ENCODE measurements around the gene TBC1D23.
"Not testable (repeated sequence)": the region's sequence is repeated elsewhere in the genome, so short reads cannot be mapped to it uniquely, and the experiment has no call there.

The TBC1D23 gene

GRCh38 chr3:100260685-100261484, at the start of gene TBC1D23:
TBC1D23 (plus strand) TSS chr3:100260992; CDS start chr3:100261019, 27 bp downstream.
- peak; percentile 93 to 94 for DNase-seq (ENCODE audit: low read depth in 1 of 2, low spot score in 1 of 2)

DNA sequence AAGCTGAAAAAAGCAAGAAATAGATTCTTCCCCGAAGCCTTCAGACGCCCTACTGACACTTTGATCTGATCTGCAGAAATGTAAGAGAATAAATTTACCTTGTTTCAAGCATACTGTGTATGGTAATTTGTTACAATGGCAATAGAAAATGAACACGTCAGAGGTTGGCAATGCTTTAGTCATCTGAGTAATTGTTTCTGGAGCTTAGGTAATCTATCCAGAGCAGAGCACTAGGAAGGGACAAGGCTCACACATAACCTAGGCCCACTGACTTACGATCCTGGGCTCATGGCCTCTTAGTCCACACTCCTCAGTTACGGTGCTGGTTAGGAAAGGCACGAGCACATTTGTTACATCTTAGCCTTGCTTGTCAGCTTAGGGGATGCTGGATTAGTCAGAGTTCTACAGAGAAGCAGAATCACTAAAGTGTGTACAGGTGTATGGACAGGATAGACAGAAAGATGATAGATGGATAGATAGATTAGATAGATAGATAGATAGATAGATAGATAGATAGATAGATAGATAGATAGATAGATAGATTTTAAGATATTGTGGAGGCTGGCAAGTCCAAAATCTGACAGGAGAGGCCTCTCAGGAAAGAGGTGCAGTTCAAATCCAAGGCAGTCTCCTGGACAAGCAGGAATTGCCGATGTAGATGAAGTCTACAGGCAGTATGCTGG, 46.8 kb upstream of the TBC1D23 start:
- no peak for DNase-seq (ENCODE audit: low read depth in 1 of 2, low spot score in 1 of 2)

- no peak for DNase-seq (ENCODE audit: low read depth in 1 of 2, low spot score in 1 of 2)
Measured at GRCh38 chr3:100214574-100214964, 46.2 kb upstream of the TBC1D23 start.

GRCh38 chr3:100216713-100217112, 44.1 kb upstream of the TBC1D23 start:
- DNase-seq (ENCODE audit: low read depth in 1 of 2, low spot score in 1 of 2) = no peak

- no peak for DNase-seq (ENCODE audit: low read depth in 1 of 2, low spot score in 1 of 2)
Measured at GRCh38 chr3:100221159-100221558, 39.6 kb upstream of the TBC1D23 start.

DNA sequence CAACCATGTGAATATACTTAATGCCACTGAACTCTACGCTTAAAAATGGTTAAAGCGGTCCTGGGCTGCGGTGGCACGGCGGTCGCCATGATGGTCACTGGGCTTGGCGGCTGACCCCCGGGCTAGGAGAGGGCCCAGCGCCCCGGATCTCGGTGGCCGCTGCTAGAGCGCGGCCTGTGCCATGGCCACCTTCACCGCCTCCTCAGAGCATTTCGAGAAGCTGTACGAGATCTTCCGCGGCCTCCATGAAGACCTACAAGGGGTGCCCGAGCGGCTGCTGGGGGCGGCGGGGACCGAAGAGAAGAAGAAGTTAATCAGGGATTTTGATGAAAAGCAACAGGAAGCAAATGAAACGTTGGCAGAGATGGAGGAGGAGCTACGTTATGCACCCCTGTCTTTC, 35.6 kb upstream of the TBC1D23 start:
- no peak for DNase-seq (ENCODE audit: low read depth in 1 of 2, low spot score in 1 of 2)

DNA sequence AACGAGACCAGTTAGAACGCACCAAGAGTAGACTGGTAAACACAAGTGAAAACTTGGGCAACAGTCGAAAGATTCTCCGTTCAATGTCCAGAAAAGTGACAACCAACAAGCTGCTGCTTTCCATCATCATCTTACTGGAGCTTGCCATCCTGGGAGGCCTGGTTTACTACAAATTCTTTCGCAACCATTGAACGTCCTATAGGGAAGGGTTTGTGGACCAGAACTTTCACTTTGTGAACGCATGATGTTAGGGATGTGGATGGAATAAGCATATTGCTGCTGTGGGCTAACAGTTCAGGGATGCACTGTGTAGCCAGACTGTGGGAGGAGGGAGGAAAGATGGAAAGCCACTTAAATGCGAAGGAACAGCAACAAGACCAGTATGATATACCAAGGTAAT, 34.9 kb upstream of the TBC1D23 start:
- no peak for DNase-seq (ENCODE audit: low read depth in 1 of 2, low spot score in 1 of 2)

DNA sequence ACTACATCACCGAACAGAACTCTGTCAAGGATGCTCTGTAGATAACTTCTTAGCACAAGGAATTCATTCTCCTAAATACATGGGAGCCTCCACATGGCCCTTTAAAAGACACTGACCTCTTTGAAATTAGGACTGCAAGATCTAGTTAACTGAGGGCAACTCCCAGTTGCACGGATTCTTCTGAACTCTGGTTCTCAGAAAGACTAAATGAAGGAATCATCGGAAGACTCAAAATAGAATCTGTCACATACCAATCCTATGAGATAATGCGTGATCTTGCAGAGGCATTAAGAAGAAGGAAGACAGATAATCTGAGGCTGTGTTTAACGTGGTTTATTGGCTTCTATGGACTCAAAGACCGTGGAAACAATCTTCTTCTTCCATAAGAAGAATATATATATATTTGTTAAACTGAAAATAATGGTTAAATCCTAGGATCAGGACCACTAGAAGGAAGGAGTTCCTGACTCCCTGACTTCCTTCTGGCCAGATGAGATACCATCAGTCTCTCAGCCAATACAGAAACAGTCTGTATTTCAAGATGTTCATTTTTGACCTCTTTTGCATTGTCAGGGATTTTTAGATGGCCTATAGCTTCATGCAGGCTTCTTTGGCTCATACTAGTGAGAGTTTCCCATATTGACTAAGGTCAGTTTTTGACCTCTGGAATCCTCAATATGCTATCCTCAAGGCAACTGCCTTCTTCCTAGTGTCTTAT, 33.9 kb upstream of the TBC1D23 start:
- DNase-seq (ENCODE audit: low read depth in 1 of 2, low spot score in 1 of 2) = no peak

DNA sequence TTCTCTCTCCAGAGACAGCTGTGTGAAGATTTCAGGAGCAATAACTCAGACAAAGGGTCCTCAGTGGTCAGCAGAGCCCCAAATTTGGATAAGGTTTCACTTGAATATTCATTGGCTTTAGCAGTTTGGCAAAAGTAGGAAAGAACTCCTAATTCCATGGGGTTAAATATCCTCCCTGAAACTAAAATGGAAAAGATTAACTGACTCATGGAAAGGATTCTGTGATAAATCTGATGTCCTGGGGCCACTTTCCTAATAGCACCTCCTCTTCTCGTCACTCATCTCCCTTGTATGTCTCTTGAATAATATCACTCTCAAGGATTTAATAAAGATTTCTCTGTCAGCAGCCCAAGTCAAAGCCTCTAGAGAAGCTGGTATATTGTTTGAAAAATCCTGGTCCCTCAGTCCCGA, 33.3 kb upstream of the TBC1D23 start:
- DNase-seq (ENCODE audit: low read depth in 1 of 2, low spot score in 1 of 2) = no peak

DNA sequence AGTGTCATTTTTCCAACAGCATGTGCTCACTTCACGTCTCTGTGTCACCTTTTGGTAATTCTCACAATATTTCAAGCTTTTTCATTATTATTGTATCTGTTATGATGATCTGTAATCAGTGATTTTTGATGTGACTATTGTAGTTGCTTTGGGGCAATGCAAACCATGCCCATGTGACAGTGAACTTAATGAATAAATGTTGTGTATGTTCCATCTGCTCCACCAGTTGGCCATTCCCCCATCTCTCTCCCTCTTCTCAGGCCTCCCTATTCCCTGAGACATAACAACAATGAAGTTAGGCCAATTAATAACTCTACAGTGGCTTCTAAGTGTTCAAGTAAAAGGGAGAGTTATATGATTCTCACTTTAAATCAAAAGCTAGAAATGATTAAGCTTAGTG, 32.5 kb upstream of the TBC1D23 start:
- DNase-seq (ENCODE audit: low read depth in 1 of 2, low spot score in 1 of 2) = no peak

GRCh38 chr3:100229188-100229587, 31.6 kb upstream of the TBC1D23 start:
- DNase-seq (ENCODE audit: low read depth in 1 of 2, low spot score in 1 of 2) = not testable (repeated sequence)

GRCh38 chr3:100230710-100231109, 30.1 kb upstream of the TBC1D23 start:
- no peak for DNase-seq (ENCODE audit: low read depth in 1 of 2, low spot score in 1 of 2)

- DNase-seq (ENCODE audit: low read depth in 1 of 2, low spot score in 1 of 2) = no peak
Measured at GRCh38 chr3:100231668-100232067, 29.1 kb upstream of the TBC1D23 start.

GRCh38 chr3:100234364-100234763, 26.4 kb upstream of the TBC1D23 start:
- DNase-seq (ENCODE audit: low read depth in 1 of 2, low spot score in 1 of 2) = no peak

GRCh38 chr3:100238599-100238998, 22.2 kb upstream of the TBC1D23 start:
- DNase-seq (ENCODE audit: low read depth in 1 of 2, low spot score in 1 of 2) = no peak

DNA sequence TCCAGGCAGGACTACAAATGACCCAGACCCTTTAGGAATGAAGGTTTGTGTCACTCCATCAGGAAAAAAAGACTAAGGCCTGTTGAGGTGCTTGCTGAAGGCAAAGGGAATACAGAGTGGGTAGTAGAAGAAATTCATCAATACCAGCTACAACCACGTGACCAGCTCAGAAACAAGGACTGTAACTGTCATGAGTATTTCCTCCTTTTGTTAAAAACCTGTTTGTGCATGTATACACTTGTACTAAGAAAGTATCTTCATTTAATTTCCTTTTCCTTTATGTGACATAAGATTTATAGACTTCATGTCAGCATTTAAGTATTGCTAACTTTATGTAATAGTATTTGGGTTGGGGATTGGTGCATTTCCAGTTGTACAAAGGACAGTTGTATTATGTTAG, 18.3 kb upstream of the TBC1D23 start:
- DNase-seq (ENCODE audit: low read depth in 1 of 2, low spot score in 1 of 2) = not testable (repeated sequence)

- no peak for DNase-seq (ENCODE audit: low read depth in 1 of 2, low spot score in 1 of 2)
Measured at GRCh38 chr3:100244264-100244663, 16.5 kb upstream of the TBC1D23 start.

GRCh38 chr3:100245136-100245535, 15.7 kb upstream of the TBC1D23 start:
- DNase-seq (ENCODE audit: low read depth in 1 of 2, low spot score in 1 of 2) = no peak

GRCh38 chr3:100245927-100246326, 14.9 kb upstream of the TBC1D23 start:
- DNase-seq (ENCODE audit: low read depth in 1 of 2, low spot score in 1 of 2) = no peak

DNA sequence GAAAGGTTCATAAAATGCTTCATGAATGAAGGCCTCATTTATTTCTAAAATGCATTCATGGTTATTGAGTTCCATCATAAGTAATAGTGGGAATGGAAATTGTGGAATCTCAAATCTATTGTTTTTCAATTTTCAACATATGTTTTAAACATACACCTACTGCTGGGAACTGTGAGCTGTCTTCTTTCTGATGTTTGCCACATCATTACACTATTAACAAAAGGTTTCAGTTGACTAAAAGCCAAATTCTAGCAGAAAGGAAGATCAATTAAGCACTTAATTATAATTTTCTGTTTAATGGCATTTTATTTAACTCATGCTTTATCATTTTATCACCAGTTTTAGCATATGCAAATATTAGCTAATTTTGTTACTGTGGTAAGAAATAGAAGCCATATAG, 13.8 kb upstream of the TBC1D23 start:
- no peak for DNase-seq (ENCODE audit: low read depth in 1 of 2, low spot score in 1 of 2)

DNA sequence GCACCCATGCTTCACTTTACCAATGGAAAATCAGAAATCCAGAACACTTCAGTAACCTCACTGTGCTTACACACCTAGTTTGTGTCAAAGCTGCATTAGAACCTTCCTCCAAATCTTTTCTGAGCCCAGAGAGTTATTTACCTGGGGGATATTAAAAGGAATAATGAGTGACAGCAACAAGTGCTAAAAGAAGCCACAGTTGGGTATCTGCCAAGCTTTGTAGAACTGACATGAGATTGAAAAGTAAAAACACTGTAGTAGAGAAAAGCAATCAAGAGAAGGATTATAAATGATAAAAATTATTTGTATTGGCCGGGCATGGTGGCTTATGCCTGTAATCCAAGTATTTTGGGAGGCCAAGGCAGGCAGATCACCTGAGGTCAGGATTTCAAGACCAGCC, 8.8 kb upstream of the TBC1D23 start:
- DNase-seq (ENCODE audit: low read depth in 1 of 2, low spot score in 1 of 2) = no peak

DNA sequence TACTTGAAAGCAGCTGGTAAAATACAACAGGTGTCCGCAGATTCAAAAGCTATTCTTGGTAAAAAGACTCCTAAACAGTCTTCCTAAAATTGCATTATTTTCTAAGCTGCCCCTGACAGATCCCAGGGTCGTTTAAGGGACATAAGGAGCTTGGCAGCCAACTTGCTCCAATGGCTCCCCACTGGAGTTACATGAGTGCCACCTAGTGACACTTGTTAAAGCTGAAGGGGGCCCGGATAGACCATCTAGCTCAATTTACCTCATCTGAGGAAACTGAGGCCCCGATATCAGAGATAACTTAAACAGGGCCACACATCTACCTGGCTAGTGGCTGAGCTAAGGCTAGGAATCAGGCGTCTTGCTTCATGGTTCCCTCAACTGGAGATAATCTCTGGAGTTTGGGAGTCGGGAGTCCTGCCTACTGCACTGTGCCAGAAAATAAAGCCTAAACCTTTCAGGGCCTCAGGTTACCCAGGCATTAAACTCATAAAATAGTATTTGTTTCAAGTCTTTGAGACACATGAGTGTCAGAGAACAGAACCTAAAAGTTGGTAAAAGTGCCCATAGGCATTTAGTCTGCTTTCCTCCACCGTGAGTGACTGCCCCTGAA, 6.5 kb upstream of the TBC1D23 start:
- DNase-seq (ENCODE audit: low read depth in 1 of 2, low spot score in 1 of 2) = no peak
